Measurements from ENCODE around the gene CCPG1. TPM values are rescaled to one million over a fixed set of nuclear protein-coding genes. Genes with fewer than 3 reads are reported as not detected.

The CCPG1 gene
- total RNA-seq, 1 experiment from 2014 or later, result 8.5 TPM

- TF ChIP-seq, protein P1, sequence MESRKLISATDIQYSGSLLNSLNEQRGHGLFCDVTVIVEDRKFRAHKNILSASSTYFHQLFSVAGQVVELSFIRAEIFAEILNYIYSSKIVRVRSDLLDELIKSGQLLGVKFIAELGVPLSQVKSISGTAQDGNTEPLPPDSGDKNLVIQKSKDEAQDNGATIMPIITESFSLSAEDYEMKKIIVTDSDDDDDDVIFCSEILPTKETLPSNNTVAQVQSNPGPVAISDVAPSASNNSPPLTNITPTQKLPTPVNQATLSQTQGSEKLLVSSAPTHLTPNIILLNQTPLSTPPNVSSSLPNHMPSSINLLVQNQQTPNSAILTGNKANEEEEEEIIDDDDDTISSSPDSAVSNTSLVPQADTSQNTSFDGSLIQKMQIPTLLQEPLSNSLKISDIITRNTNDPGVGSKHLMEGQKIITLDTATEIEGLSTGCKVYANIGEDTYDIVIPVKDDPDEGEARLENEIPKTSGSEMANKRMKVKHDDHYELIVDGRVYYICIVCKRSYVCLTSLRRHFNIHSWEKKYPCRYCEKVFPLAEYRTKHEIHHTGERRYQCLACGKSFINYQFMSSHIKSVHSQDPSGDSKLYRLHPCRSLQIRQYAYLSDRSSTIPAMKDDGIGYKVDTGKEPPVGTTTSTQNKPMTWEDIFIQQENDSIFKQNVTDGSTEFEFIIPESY (IDR thresholded peaks at IDR 0.05; ENCODE audit: extremely low read depth, insufficient replicate concordance, low read length), result no peak
- TF ChIP-seq ZNF274 (IDR thresholded peaks at IDR 0.05; ENCODE audit: low read depth, low read length), result no peak
- no peak for TF ChIP-seq POLR2A (IDR thresholded peaks at IDR 0.05; ENCODE audit: borderline replicate concordance, extremely low read depth, insufficient read depth, insufficient read length)
- no peak for TF ChIP-seq FOSL1 (IDR thresholded peaks at IDR 0.05; ENCODE audit: low read depth)
- TF ChIP-seq, protein P2, sequence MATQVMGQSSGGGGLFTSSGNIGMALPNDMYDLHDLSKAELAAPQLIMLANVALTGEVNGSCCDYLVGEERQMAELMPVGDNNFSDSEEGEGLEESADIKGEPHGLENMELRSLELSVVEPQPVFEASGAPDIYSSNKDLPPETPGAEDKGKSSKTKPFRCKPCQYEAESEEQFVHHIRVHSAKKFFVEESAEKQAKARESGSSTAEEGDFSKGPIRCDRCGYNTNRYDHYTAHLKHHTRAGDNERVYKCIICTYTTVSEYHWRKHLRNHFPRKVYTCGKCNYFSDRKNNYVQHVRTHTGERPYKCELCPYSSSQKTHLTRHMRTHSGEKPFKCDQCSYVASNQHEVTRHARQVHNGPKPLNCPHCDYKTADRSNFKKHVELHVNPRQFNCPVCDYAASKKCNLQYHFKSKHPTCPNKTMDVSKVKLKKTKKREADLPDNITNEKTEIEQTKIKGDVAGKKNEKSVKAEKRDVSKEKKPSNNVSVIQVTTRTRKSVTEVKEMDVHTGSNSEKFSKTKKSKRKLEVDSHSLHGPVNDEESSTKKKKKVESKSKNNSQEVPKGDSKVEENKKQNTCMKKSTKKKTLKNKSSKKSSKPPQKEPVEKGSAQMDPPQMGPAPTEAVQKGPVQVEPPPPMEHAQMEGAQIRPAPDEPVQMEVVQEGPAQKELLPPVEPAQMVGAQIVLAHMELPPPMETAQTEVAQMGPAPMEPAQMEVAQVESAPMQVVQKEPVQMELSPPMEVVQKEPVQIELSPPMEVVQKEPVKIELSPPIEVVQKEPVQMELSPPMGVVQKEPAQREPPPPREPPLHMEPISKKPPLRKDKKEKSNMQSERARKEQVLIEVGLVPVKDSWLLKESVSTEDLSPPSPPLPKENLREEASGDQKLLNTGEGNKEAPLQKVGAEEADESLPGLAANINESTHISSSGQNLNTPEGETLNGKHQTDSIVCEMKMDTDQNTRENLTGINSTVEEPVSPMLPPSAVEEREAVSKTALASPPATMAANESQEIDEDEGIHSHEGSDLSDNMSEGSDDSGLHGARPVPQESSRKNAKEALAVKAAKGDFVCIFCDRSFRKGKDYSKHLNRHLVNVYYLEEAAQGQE (IDR thresholded peaks at IDR 0.05; ENCODE audit: low read depth), result no peak
- no peak for TF ChIP-seq CEBPB (IDR thresholded peaks at IDR 0.05; ENCODE audit: low read depth)
- peak; percentile 41 for TF ChIP-seq ZFX (IDR thresholded peaks at IDR 0.05)
Observed at GRCh38 chr15:55408012-55408928, at the start of gene CCPG1, which contains the start of gene PIERCE2 (continued).
